EH (cell line): ENCODE data around the gene SERPINB7.
"Not testable (repeated sequence)": the region's sequence is repeated elsewhere in the genome, so short reads cannot be mapped to it uniquely, and the experiment has no call there.

Experiments used
- DNase-seq: peaks from one replicate; pipeline ENCODE4 v3.0.0-alpha.2; 2015; ENCODE audit warnings: low read depth

Gene SERPINB7

GRCh38 chr18:63775166-63775730 lies at the start of gene SERPINB7:
Gene SERPINB7, plus strand, starts transcription at chr18:63775418. Its CDS starts 6,955 bp downstream, at chr18:63782373.
- peak; percentile 91 for DNase-seq

- peak; percentile 23 for DNase-seq
Observed at GRCh38 chr18:63725682-63726480, 49.3 kb upstream of the SERPINB7 start.

GRCh38 chr18:63730773-63731172 lies 44.4 kb upstream of the SERPINB7 start:
- DNase-seq = peak; percentile 71

- DNase-seq = no peak
Observed at GRCh38 chr18:63731215-63731614, 44.0 kb upstream of the SERPINB7 start.

GRCh38 chr18:63736876-63737275 lies 38.3 kb upstream of the SERPINB7 start:
- peak; percentile 67 for DNase-seq

- DNase-seq = peak; percentile 68
Observed at GRCh38 chr18:63741769-63742168, 33.4 kb upstream of the SERPINB7 start.

GRCh38 chr18:63747006-63747405 lies 28.2 kb upstream of the SERPINB7 start:
- no peak for DNase-seq

- DNase-seq = no peak
Observed at GRCh38 chr18:63749489-63749888, 25.7 kb upstream of the SERPINB7 start.

- no peak for DNase-seq
Observed at GRCh38 chr18:63752636-63753035, 22.6 kb upstream of the SERPINB7 start.

GRCh38 chr18:63753676-63754075 lies 21.5 kb upstream of the SERPINB7 start:
- peak; percentile 24 for DNase-seq

GRCh38 chr18:63757541-63757940 lies 17.7 kb upstream of the SERPINB7 start:
- no peak for DNase-seq

- DNase-seq = no peak
Observed at GRCh38 chr18:63758615-63759240, 16.5 kb upstream of the SERPINB7 start.

- DNase-seq = not testable (repeated sequence)
Observed at GRCh38 chr18:63759786-63760185, 15.4 kb upstream of the SERPINB7 start.

GRCh38 chr18:63762518-63762917 lies 12.7 kb upstream of the SERPINB7 start:
- peak; percentile 87 for DNase-seq

GRCh38 chr18:63763831-63764600 lies 11.2 kb upstream of the SERPINB7 start:
- DNase-seq = peak; percentile 59

- no peak for DNase-seq
Observed at GRCh38 chr18:63765837-63766236, 9.4 kb upstream of the SERPINB7 start.

GRCh38 chr18:63773551-63773950 lies 1.7 kb upstream of the SERPINB7 start:
- no peak for DNase-seq

- DNase-seq = no peak
Observed at GRCh38 chr18:63774511-63774910, 707 bp upstream of the SERPINB7 start.

- no peak for DNase-seq
Observed at GRCh38 chr18:63779386-63779785, 4.2 kb downstream of the SERPINB7 start.

GRCh38 chr18:63783394-63783793 lies 8.2 kb downstream of the SERPINB7 start:
- no peak for DNase-seq

- no peak for DNase-seq
Observed at GRCh38 chr18:63784787-63785452, 9.7 kb downstream of the SERPINB7 start.

GRCh38 chr18:63787673-63788072 lies 12.5 kb downstream of the SERPINB7 start:
- DNase-seq = peak; percentile 69
